EH (cell line): ENCODE measurements around the gene ZNF383.
"Not testable (repeated sequence)": the region's sequence is repeated elsewhere in the genome, so short reads cannot be mapped to it uniquely, and the experiment has no call there.

Experiments
- DNase-seq: peaks from one replicate; pipeline ENCODE4 v3.0.0-alpha.2; 2015; ENCODE audit warnings: low read depth

ZNF383 gene

GRCh38 chr19:37292998-37293939 lies 75.3 kb downstream of the ZNF383 start:
- not testable (repeated sequence) for DNase-seq

- not testable (repeated sequence) for DNase-seq
Observed at GRCh38 chr19:37294246-37294645, 76.2 kb downstream of the ZNF383 start.
